GM18505 (cell line): Measurements from ENCODE around the gene NKAIN2.
"Not testable (repeated sequence)": the region's sequence is repeated elsewhere in the genome, so short reads cannot be mapped to it uniquely, and the experiment has no call there.

Source experiments
- ATAC-seq: cut with Tn5 transposase; IDR thresholded peaks from one replicate; pipeline ENCODE4 v1.9.1; 2021; ENCODE audit not compliant: unreplicated experiment
- POLR2A ChIP-seq: IDR thresholded peaks from 4 replicates; pipeline ENCODE4 v1.6.1; 2011; ENCODE audit warnings: borderline replicate concordance; ENCODE audit not compliant: insufficient read depth, insufficient read length; ENCODE audit errors: extremely low read depth

The NKAIN2 gene

GRCh38 chr6:124158024-124158423 is 354.4 kb downstream of the NKAIN2 start:
- TF ChIP-seq POLR2A: no peak

GRCh38 chr6:124163676-124164075 is 360.0 kb downstream of the NKAIN2 start:
- no peak for TF ChIP-seq POLR2A

More at GRCh38 chr6:124158024-124158423, 354.4 kb downstream of the NKAIN2 start:
- no peak for ATAC-seq

GRCh38 chr6:124164343-124164742 is 360.7 kb downstream of the NKAIN2 start:
- no peak for ATAC-seq
- no peak for TF ChIP-seq POLR2A

More at GRCh38 chr6:124163676-124164075, 360.0 kb downstream of the NKAIN2 start:
- no peak for ATAC-seq

- ATAC-seq: not testable (repeated sequence)
These were observed 363.6 kb downstream of the NKAIN2 start for GRCh38 chr6:124167249-124167648.

- ATAC-seq: no peak
These were observed 386.6 kb downstream of the NKAIN2 start for GRCh38 chr6:124190256-124190655.

GRCh38 chr6:124193132-124193531 is 389.5 kb downstream of the NKAIN2 start:
- ATAC-seq: no peak
- no peak for TF ChIP-seq POLR2A

More at GRCh38 chr6:124190256-124190655, 386.6 kb downstream of the NKAIN2 start:
- TF ChIP-seq POLR2A: no peak

- no peak for TF ChIP-seq POLR2A
- no peak for ATAC-seq
These were observed 393.5 kb downstream of the NKAIN2 start for GRCh38 chr6:124197148-124197547.

GRCh38 chr6:124199286-124199685 is 395.6 kb downstream of the NKAIN2 start:
- ATAC-seq: no peak
- TF ChIP-seq POLR2A: no peak

- ATAC-seq: no peak
- no peak for TF ChIP-seq POLR2A
These were observed 397.0 kb downstream of the NKAIN2 start for GRCh38 chr6:124200661-124201060.

- ATAC-seq: no peak
- no peak for TF ChIP-seq POLR2A
These were observed 399.6 kb downstream of the NKAIN2 start for GRCh38 chr6:124203101-124203811.

GRCh38 chr6:124203812-124204167 is 400.1 kb downstream of the NKAIN2 start:
- ATAC-seq: no peak
- TF ChIP-seq POLR2A: no peak

- no peak for TF ChIP-seq POLR2A
- ATAC-seq: no peak
These were observed 402.3 kb downstream of the NKAIN2 start for GRCh38 chr6:124205921-124206320.

GRCh38 chr6:124223611-124224345 is 420.1 kb downstream of the NKAIN2 start:
- no peak for ATAC-seq

GRCh38 chr6:124226396-124226795 is 422.7 kb downstream of the NKAIN2 start:
- no peak for ATAC-seq
- TF ChIP-seq POLR2A: no peak

More at GRCh38 chr6:124223611-124224345, 420.1 kb downstream of the NKAIN2 start:
- no peak for TF ChIP-seq POLR2A
